Dedifferentiated amniotic fluid mesenchymal stem cell (primary cell): ENCODE measurements around the gene MYOZ2.

ENCODE experiments used
- DNase-seq: peaks from one replicate; pipeline ENCODE4 v3.0.0-alpha.2; 2016; ENCODE audit errors: extremely low spot score

The MYOZ2 gene

DNA sequence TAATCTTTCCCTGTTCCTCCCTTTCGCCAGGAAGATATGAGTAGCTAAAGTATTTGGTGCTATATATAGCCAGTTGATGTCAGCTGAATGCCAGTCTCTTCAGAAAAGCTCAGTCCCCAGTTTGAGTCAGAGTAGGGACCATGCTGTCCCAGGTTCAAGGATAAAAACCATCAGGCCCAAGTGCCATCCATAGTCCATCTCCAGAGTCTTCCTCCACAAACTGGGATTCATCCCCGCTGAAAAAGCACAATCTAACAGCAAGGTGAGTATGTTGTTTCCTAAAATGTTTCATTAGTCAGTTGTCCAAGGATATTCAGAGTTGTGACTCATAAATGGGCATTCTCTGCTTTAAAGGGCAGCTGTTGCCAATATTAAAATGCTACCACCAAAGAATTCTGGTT lies at the start of gene MYOZ2:
TSS of gene MYOZ2 (plus strand) at position 112 of the 401 bp plus-strand sequence. CDS start 694 bp downstream, outside the sequence.
- DNase-seq, result no peak

- no peak for DNase-seq
Observed at GRCh38 chr4:119087121-119087520, 48.5 kb upstream of the MYOZ2 start.

GRCh38 chr4:119087656-119088055 lies 48.0 kb upstream of the MYOZ2 start:
- DNase-seq, result no peak

- no peak for DNase-seq
Observed at GRCh38 chr4:119093042-119093827, 42.4 kb upstream of the MYOZ2 start.

- no peak for DNase-seq
Observed at GRCh38 chr4:119097282-119097900, 38.2 kb upstream of the MYOZ2 start.

GRCh38 chr4:119098306-119098705 lies 37.3 kb upstream of the MYOZ2 start:
- DNase-seq, result no peak

DNA sequence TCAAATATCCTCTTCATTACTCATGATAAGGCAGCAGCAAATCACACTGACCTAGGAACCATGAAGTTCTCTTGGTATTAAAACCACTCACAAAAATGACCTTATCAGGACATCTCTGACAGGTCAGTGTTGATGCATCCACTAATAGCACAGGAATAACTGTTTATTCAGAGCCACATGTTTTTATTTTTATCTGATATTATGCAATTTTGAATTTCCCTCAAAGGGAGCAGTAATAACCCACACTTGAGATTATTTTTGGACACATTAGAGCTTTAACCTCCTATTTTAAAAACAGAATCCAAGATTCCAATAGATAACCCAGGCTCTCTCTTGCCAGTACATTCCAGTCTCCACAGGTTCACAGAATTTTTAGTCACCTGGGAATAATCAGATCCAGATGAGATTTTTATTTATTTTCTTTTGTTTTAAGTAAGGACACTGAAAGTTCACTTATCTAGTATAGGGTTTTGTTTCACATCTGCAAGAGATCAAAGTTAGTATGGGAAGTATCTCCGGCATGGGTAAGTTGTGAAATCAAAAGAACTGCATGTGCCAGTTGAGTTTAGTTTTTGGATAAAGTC lies 36.3 kb upstream of the MYOZ2 start:
- DNase-seq, result peak; percentile 43

DNA sequence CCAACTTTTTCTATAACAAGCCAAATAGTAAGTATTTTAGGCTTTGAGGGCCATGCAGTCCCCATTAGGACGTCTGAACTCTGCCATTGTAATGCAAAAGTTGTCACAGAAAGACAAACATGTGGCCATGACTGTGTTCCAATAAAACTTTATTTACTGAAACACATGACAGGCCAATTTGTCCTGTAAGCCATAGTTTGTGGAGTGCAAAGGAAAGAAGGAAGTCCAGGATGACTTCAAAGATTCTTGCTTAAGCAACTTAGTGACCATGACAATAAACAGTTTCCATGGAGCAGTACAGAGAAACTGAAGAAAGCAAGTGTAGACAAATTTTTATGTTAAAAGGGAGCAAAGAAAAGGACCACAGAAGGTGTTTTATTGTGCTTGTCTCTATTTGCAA lies 35.0 kb upstream of the MYOZ2 start:
- no peak for DNase-seq

DNA sequence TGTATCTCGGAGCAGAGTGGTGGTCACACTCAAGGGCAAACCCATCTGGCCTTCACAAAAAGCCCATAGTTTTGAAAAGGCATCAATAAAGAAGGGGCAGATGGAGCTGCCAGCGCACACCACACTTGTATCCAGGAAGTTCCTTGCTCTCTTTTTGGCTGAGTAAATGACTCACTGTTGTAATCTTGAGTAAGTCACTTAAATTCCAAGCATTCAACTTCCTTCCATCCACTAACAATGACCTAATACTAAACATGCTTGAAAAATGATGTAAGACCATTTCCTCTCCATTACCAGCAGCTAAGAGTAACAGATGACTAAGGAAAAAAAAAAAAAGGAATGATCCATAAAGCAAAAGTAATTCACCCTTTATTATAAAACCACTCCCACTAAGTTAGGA lies 32.4 kb upstream of the MYOZ2 start:
- DNase-seq, result peak; percentile 99

GRCh38 chr4:119104644-119105273 lies 30.9 kb upstream of the MYOZ2 start:
- DNase-seq, result no peak

GRCh38 chr4:119105605-119106004 lies 30.0 kb upstream of the MYOZ2 start:
- DNase-seq, result no peak

GRCh38 chr4:119106036-119107000 lies 29.3 kb upstream of the MYOZ2 start:
- no peak for DNase-seq

DNA sequence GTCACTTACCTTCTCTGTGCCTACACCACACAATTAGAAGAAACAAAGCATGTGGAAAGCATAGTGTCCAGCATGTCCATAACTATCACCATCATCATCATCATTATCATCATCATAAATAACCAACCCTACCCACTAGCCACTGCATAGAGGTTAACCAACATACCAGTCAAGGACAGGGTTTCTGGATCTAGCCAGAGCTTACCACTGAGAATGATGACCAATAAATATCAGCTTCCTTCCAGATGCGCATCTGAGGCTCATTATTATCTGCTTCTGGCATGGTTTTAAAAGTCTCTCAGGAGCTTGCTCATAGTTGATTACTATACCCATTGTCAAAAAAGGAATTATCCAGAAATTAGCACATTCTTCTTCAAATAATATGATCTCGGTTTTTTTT lies 25.5 kb upstream of the MYOZ2 start:
- no peak for DNase-seq

- DNase-seq, result no peak
Observed at GRCh38 chr4:119111296-119111695, 24.3 kb upstream of the MYOZ2 start.

DNA sequence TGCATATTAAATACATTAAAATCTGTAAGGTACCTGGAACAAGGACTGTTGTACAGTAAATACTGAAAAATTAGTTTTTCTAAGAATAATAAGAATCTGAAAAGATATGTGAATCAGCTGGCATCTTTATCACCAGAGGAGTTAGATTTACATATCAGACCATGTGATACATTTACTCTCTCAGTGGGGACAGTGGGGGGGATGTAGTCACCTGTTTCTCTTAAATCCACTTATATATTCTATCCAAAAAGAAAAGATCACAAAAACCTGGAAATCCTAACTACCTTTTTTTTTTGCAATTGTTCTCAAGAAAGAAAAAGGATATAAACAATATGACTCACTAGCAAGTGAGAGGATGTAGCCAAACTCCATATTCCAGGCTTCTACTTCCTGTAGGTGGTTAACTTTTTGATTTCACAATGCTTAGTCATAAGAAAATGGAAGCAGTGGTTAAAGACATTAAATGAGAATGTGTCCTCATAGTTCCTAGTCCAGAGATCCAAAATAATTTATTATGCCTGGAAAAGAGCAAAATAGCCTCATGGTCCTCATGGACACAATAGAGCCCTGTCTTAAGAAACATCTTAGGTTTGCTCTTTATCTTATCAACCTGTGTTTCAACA lies 22.5 kb upstream of the MYOZ2 start:
- peak; percentile 60 for DNase-seq

DNA sequence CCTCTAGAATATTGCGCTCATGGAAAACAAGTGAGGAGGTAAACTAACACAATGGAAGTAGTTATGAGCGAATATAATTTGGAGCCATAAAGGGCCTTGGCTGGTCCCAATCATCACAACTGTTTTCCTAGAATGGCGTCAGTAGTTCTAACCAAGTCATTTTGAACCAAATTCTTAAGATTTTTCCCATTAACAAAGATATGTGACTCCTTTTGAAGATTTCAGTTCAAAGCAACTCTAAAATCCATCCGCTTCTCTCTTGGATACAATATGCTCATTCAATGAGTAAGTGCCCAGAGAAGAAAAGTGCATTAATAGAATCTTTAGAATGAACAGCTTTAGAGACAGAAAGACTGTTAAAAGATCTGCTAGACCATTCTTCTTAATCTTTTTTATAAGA lies 19.6 kb upstream of the MYOZ2 start:
- no peak for DNase-seq

DNA sequence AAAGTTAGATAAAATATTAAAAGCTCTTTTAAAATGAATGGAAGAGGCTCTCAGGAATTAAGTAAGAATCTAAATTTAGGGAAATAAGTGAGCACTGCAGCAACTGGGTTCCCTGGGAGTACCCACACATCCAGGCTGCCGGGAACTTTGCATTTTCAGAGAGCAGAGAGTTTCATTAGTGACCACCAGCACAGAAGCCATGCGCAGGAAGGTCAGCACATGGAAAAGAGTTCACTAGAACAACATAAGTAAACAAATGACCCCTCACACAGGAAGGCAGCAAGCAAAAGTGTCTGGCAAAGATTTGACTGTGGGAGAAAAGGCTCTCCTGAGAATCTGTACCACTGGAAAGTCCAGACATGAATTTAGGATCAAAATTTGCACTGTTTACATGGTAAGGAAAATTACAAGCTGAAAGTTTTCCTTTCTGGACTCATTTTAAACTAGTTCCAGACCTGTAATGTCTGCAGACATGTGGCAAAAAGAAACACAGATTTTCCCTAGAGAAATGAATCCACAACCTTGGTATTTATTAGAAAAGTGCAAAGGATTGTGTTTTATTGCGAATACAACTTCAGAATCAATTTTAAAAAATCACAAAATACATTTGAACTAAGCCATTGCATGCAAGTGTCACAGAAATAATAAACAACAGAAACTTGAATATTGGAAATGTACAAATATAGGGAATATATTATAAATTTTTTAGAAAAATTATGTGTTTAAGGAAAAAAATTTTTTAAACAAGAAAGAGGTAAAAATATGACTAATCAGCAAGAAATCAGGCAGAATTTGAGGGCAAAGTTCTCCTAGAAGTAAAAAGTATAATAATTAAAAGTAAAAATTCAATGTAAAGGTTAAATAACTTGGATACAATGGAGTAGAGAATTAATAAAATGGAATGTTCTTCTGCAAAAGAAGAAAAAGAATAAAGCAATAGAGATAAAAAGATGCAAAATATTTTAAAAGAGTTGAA lies 18.4 kb upstream of the MYOZ2 start:
- DNase-seq, result no peak

DNA sequence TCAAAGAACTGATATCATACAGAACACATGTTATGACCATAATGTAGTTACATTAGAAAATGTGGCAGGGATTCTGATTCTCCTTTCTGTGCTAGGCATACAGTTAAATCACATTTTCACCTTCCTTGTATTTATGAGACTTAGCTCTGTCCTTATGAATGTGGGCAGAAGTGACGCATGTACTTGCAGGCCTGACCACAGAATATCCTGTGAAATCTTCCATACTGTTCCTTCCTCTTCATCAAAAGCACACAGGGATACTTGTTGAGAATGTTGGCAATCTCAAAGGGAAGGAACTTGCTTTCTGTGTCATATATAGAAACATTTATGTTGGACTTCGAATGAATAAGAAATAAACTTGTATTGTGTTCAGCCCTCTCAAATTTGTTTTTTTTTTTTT lies 17.2 kb upstream of the MYOZ2 start:
- no peak for DNase-seq

DNA sequence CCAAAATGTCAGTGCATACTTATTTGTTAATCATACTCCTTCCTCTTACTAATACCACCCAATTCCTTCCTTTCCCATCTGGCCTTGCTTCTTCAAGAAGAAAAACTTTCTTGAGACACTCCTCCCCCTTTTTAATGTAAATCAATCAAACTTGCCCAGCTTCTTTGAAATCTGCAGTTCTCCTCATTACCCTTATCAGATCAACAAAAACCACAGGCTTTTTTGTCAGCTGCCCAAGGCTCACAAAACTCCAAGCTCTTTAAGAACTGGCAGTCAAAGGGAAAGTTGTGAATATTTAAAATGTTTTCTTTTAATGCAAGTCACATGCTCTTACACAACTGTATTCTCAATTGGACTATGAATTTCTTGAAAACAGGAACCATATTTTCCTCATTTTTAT lies 11.3 kb upstream of the MYOZ2 start:
- peak; percentile 51 for DNase-seq

- DNase-seq, result no peak
Observed at GRCh38 chr4:119125931-119126330, 9.7 kb upstream of the MYOZ2 start.
